Left lung (tissue), 10 donors: ENCODE measurements around the gene ATL1. TPM values are rescaled to one million over a fixed set of nuclear protein-coding genes. Genes with fewer than 3 reads are reported as not detected.

Experiments
- ATAC-seq: fragments of 200-7000 bp; cut with Tn5 transposase; one replicate; pipeline ENCODE4 v1.9.1; 2020; ENCODE audit warnings: moderate library complexity
- DNase-seq, 4 donors: peaks; one replicate each; pipeline ENCODE4 v3.0.0-alpha.2; 2013 to 2020
- H3K27ac ChIP-seq, 2 donors: fragments of 200-600 bp; sonication (generic) in 1 of 2; one replicate each; pipeline versions ENCODE4 v1.5.0 to v1.8.0; 2020 to 2021
- H3K27me3 ChIP-seq, 2 donors: fragments of 200-600 bp; sonication (generic) in 1 of 2; one replicate each; pipeline versions ENCODE4 v1.5.0 to v1.8.0; 2020 to 2021
- H3K36me3 ChIP-seq, 2 donors: fragments of 200-600 bp; sonication (generic) in 1 of 2; one replicate each; pipeline versions ENCODE4 v1.5.0 to v1.8.0; 2020 to 2021
- H3K4me1 ChIP-seq, 2 donors: fragments of 200-600 bp; one replicate each; pipeline ENCODE4 v1.8.0; 2021
- H3K4me3 ChIP-seq, 2 donors: fragments of 200-600 bp; sonication (generic) in 1 of 2; one replicate each; pipeline versions ENCODE4 v1.5.0 to v1.8.0; 2020 to 2021; ENCODE audit warnings: mild to moderate bottlenecking in 1 of 2
- H3K9me3 ChIP-seq, 2 donors: fragments of 200-600 bp; sonication (generic) in 1 of 2; one replicate each; pipeline versions ENCODE4 v1.5.0 to v1.8.0; 2020 to 2021
- intact Hi-C, 2 donors: fragments of 100-400 bp; cut with DNase I; formaldehyde crosslinking; loops; one replicate each; pipeline versions ENCODE4 v1.11.2 to v1.14.2; 2022
- polyA plus RNA-seq, 6 donors: library from polyadenylated mRNA; unstranded; fragments of 120-200 nt; gene quantifications; one replicate each; pipeline ENCODE4 v1.2.1, GENCODE V29; 2013; ENCODE audit not compliant: insufficient read length in 6 of 6
- total RNA-seq, 2 donors: library from RNA; stranded (reverse); fragmentation: NEBNext Ultra II Directional; extraction: Animal tissue kit (Norgen Biotek cat#: 25700); gene quantifications; one replicate each; pipeline ENCODE4 v1.2.1, GENCODE V29; 2021
- TF ChIP-seq, protein P1 (sequence below), 2 donors: fragments of 200-600 bp; sonication (generic) in 1 of 2; IDR thresholded peaks; one replicate each; pipeline versions ENCODE4 v1.5.0 to v1.8.0; 2021; ENCODE audit warnings: antibody characterized with exemption in 2 of 2
- donor health status: DM: no; HTN: yes; CAD: no.
- donor health status: DM: no; HTN: no; CAD: no.

The ATL1 gene
- total and polyA plus RNA-seq, 8 donors = 5.4 to 10.8 (median 7.7) TPM

DNA sequence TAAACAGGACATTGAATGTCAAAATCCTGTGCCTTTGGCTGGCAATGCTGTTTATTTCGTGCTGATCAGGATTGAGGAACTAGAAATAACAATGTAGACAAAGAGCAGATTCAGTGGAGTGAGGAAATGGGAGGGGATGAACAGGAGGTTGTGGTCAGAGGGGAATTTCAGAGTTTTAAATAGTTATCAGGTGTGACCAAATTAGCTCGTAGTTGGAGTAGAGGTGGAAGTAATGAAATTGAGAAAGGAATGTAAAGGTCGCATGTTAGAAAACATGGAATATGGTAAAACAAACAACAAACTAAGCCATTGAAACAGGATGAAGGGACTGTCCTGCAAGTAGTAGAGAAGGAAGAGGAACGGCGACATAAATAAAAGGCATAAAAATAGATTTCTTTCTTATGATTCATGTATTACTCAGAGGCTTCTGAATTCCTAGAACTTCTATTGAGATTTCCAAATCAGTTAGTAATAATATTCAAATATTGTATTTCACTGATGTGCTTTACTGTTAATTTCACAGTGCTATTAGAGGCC, 117.7 kb downstream of the ATL1 start:
- Histone ChIP-seq H3K9me3 (no peaks in the 10 kb centered on the region), H3K4me3 (no peak overlapping the region), H3K4me1 (peaks cover 5 to 19% of the 10 kb centered on the region in 2 donors), H3K27me3 (no peaks in the 10 kb centered on the region), H3K36me3 (no peaks in the 10 kb centered on the region), H3K27ac (peak overlapping the region; percentile 16 to 55)
- TF ChIP-seq, protein P1, sequence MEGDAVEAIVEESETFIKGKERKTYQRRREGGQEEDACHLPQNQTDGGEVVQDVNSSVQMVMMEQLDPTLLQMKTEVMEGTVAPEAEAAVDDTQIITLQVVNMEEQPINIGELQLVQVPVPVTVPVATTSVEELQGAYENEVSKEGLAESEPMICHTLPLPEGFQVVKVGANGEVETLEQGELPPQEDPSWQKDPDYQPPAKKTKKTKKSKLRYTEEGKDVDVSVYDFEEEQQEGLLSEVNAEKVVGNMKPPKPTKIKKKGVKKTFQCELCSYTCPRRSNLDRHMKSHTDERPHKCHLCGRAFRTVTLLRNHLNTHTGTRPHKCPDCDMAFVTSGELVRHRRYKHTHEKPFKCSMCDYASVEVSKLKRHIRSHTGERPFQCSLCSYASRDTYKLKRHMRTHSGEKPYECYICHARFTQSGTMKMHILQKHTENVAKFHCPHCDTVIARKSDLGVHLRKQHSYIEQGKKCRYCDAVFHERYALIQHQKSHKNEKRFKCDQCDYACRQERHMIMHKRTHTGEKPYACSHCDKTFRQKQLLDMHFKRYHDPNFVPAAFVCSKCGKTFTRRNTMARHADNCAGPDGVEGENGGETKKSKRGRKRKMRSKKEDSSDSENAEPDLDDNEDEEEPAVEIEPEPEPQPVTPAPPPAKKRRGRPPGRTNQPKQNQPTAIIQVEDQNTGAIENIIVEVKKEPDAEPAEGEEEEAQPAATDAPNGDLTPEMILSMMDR (IDR thresholded peaks at IDR 0.05) = no peak
- ATAC-seq = peak; percentile 61
- DNase-seq = no peak
- intact Hi-C loops = no loop called here

DNA sequence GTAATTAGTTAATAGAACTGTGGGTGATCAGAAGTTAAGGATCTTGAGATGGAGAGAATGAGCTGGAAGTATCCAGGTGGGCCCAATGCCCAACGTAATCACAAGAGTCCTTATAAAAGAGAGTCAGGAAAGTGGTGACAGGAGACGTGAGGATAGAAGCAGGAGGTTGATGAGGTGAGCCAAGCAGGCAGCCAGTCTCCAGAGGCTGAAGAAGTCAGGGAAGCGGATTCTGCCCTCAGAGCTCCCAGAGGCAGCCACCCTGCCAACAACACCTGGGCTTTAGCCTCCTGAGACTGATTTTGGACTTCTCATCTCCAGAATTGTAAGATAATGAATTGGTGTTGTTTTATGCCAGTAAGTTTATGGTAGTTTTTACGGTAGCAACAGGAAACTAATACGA, 118.2 kb downstream of the ATL1 start:
- Histone ChIP-seq H3K27ac (peak overlapping the region in 1 of 2 donors; percentile 55), H3K9me3 (no peaks in the 10 kb centered on the region), H3K27me3 (no peaks in the 10 kb centered on the region), H3K4me1 (peaks cover 5 to 19% of the 10 kb centered on the region in 2 donors), H3K4me3 (no peak overlapping the region), H3K36me3 (no peaks in the 10 kb centered on the region)
- intact Hi-C loops = no loop called here
- ATAC-seq (no peak), DNase-seq (no peak)
- TF ChIP-seq, protein P1 (IDR thresholded peaks at IDR 0.05) = no peak

DNA sequence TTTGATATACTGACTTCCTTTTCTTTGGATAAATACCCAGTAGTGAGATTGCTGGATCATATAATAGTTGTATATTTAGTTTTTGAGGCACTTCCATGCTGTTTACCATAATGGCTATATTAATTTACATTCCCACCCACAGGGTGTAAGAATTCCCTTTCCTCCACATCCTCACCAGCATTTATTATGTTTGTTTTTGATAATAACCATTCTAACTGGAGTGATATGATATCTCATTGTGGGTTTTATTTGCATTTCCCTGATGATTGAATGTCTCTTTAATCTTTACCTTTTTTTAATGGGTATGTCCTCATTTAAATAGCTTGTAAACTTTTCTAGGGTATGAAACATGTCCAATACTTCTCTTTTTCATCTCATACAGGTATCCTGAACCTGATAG, 119.7 kb downstream of the ATL1 start:
- ATAC-seq (no peak), DNase-seq (no peak)
- Histone ChIP-seq H3K4me1 (peaks cover 5 to 19% of the 10 kb centered on the region in 2 donors), H3K36me3 (no peaks in the 10 kb centered on the region), H3K4me3 (no peak overlapping the region), H3K27me3 (no peaks in the 10 kb centered on the region), H3K9me3 (no peaks in the 10 kb centered on the region), H3K27ac (no peak overlapping the region)
- TF ChIP-seq, protein P1 (IDR thresholded peaks at IDR 0.05) = no peak
- intact Hi-C loops = no loop called here

Other genes starting within 250 kb of the ATL1 start
- 1 to 10 TPM; 4.6 to 5.5 TPM for gene L2HGDH, start 247.9 kb upstream of the ATL1 start, total RNA-seq
- 1 to 10 TPM; 5.9 to 6.5 (median 6.4) TPM for gene L2HGDH, start 247.9 kb upstream of the ATL1 start, polyA plus RNA-seq
- 10 to 100 TPM; 15.7 to 18.8 TPM for gene DMAC2L, start 247.8 kb upstream of the ATL1 start, total RNA-seq
- gene DMAC2L, start 247.8 kb upstream of the ATL1 start, polyA plus RNA-seq = 10 to 100 TPM; 23.0 to 26.6 (median 24.3) TPM
- 10 to 100 TPM; 19.3 to 22.2 TPM for gene CDKL1, start 163.3 kb upstream of the ATL1 start, total RNA-seq
- gene CDKL1, start 163.3 kb upstream of the ATL1 start, polyA plus RNA-seq = 10 to 100 TPM; 12.0 to 18.9 (median 15.0) TPM
- gene MAP4K5, start 27.6 kb upstream of the ATL1 start, total RNA-seq = 10 to 100 TPM; 46.4 to 47.9 TPM
- 10 to 100 TPM; 59.1 to 71.8 (median 64.9) TPM for gene MAP4K5, start 27.6 kb upstream of the ATL1 start, polyA plus RNA-seq
- 10 to 100 TPM; 28.2 to 32.3 TPM for gene SAV1, start 108.2 kb downstream of the ATL1 start, total RNA-seq
- 10 to 100 TPM; 37.3 to 43.9 (median 39.2) TPM for gene SAV1, start 108.2 kb downstream of the ATL1 start, polyA plus RNA-seq